Measurements from ENCODE around the gene KNOP1.
"Not testable (repeated sequence)": the region's sequence is repeated elsewhere in the genome, so short reads cannot be mapped to it uniquely, and the experiment has no call there.

KNOP1 gene

GRCh38 chr16:19741354-19741753, 23.3 kb upstream of the KNOP1 start:
- no peak for DNase-seq

DNA sequence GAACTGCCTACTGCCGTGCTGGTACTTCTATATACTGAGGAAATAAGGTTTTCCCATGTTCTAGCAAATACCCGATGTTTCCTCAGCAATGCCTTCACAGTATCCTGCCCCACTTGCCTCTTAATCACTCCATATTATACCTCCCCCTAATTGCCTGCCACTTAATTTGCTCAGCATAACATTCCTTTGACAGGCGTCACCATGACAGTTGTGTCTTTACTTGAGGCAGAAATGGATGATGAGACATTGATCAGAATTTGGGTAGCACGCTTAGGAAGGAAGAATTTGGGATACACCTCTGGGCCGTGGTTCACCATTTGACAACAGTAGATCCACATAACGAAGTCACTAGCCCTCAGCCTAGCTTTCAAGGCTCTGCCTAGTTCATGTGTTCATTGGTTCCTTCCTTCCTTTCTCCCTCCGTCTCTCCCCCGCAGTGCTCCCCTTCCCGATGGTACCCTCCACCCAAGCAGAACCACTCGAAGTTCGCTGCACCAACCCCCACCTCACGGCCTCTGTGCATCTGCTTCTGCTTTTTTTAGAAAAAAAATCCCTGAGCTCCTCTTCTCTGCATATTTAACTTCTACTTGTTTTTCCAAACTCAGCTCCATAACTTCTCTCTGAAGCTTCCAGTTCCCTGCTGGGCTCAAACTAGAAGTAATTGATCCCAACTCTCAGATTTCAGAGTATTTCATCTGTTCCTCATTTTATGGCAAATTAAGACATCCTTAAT, 19.4 kb upstream of the KNOP1 start:
- DNase-seq = no peak

- no peak for DNase-seq
Measured at GRCh38 chr16:19735074-19735867, 17.2 kb upstream of the KNOP1 start.

DNA sequence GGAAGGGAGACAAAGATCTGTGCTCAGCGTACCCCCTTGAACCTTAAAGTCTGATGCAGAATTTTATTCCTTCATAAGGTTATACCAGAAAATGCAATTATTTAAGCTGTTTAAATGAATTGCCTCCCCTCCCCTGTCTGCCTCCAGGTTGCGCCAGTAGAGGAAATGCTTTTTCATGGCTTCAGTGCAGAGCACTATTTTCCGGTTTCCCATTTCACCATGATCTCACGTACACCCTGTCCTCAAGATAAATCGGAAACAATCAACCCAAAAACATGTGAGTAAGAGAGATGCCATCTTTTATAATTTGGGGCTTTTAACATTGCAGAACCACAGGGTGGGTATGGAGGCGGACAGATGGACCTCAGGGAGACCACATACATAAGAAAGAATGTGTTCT, 15.5 kb upstream of the KNOP1 start:
- DNase-seq = no peak

- DNase-seq = no peak
Measured at GRCh38 chr16:19728636-19728965, 10.6 kb upstream of the KNOP1 start.

- no peak for DNase-seq
Measured at GRCh38 chr16:19722981-19723380, 5.0 kb upstream of the KNOP1 start.

GRCh38 chr16:19722269-19722952, 4.4 kb upstream of the KNOP1 start:
- no peak for DNase-seq

- no peak for DNase-seq
Measured at GRCh38 chr16:19718624-19718965, 568 bp upstream of the KNOP1 start.

- peak; percentile 5 for DNase-seq
Measured at GRCh38 chr16:19717314-19717713, 713 bp downstream of the KNOP1 start.

DNA sequence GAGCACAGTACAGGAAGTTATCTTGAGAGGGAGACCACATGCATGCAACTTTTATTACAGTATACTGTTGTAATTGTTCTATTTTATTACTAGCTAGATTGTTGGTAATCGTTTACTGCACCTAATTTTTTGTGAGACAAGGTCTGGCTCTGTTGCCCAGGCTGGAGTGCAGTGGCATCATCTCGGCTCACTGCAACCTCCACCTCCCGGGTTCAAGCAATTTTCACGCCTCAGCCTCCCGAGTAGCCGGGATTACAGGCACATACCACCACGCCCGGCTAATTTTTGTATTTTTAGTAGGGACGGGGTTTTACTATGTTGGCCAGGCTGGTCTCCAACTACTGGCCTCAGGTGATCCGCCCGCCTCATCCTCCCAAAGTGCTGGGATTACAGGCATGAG, 1.3 kb downstream of the KNOP1 start:
- not testable (repeated sequence) for DNase-seq

DNA sequence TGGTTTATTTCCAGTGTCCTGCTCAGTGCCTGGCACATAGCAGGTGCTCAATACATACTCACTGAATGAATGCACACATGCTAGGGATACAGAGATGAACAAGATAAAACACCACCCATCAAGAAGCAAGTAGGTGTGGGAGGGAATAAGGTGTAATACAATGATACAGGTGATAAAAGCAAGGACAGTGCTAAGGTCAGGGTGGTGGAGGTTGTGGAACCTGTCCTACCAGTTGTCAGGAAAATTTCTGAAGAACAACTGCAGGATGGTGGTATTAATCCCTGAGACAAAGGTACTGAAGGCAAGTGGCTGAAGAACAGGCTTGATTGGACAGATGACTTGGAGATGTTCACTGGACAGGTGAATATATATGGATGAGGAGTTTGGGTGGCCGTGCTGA, 1.8 kb downstream of the KNOP1 start:
- no peak for DNase-seq

DNA sequence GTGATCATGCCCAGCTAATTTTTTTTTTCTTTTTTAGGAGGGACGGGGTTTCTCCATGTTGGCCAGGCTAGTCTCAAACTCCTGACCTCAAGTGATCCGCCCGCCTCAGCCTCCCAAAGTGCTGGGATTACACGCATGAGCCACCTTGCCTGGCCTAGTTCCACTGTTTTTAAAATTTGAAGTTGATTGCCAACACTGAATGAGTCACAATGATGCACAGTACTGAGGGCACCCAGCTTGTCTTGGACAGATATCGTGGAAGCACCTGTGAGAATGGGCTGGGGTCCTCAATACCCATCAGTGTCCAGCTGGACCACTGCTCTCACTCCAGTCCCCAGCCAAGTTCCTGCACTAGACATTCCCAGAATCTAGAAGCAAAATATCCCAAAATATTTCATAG, 2.5 kb downstream of the KNOP1 start:
- DNase-seq = no peak

DNA sequence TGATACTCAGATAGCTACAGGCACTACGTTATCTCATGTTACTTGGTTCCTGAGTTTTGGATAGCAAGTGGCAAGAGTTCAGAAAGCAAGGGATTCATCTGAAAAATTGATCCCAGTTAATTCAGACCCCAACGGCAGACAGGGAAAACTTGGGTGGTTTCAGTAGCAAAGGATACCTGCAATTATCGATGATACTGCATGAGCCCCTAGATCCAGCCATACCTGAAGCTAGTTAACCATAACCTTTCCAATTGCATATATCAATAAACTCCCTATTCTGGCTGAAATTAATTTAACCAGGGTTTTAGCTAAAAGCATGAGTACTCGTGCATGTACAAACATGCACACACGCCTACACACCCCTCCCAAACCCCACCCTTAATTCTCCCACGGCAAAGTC, 4.3 kb downstream of the KNOP1 start:
- no peak for DNase-seq

DNA sequence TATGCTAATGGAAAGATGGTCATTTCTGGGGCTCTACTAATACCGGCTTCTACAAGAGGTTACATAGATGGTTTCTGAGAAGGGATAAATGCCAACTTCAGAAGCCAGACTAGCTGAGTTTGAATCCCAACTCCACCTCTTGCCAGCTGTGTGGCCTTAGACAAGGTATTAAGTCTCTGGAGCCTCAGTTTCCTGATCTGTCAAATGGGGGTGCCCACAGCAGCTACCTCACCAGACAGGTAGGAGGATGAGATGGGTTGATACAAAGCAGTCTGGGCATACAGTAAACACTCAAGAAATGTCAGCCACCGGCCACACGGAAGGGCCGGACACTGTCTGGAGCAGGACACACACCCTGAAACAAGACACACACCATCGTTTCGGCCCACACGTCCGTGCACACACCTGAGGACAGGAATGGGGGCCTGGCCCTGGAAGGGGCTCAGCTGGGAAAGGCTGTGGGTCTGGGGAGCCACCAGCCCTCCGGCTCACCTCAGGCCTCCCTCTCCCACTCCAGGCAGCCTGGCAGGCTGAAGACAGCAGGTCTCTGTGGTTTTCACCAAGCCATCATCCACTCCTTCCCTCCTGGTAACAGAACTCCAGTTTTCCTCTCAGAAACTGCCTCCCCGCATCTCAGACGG, 5.5 kb downstream of the KNOP1 start:
- no peak for DNase-seq

GRCh38 chr16:19711643-19712042, 6.4 kb downstream of the KNOP1 start:
- DNase-seq = no peak

GRCh38 chr16:19710991-19711545, 7.0 kb downstream of the KNOP1 start:
- DNase-seq = no peak

DNA sequence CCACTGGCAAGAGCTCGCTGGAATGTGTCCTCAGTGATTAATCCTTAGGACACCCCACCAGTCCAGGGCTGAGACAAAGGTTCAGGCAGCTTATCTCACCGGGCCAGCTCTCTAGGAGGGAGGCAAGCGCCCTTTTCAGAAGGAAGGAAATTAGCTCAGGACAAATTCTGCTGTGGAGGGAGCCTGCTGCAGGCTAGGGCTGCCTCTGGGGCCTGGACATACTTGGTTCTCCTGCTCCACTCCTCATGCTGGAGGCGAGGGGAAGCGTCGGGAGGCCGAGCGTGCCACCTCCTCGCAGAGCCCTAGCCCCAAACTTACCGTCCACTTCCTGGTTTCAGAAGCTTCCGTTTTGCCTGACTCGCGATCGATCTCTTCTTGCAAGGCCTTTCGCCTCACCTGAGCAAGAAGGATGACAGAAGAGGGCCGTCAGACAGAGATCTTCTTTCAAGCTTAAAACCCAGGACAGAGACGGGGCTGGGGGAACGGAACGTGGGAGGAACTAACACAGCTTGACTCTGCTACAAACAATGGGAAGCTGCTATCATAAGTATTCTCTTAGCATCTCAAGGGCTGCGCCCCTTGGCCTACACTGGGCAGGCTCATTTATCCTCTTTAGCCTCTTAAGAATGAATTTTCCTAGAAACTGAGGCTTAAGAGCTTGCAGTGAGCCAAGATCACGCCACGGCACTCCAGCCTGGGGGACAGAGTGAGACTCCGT, 7.7 kb downstream of the KNOP1 start:
- no peak for DNase-seq

- DNase-seq = no peak
Measured at GRCh38 chr16:19709381-19710136, 8.5 kb downstream of the KNOP1 start.

DNA sequence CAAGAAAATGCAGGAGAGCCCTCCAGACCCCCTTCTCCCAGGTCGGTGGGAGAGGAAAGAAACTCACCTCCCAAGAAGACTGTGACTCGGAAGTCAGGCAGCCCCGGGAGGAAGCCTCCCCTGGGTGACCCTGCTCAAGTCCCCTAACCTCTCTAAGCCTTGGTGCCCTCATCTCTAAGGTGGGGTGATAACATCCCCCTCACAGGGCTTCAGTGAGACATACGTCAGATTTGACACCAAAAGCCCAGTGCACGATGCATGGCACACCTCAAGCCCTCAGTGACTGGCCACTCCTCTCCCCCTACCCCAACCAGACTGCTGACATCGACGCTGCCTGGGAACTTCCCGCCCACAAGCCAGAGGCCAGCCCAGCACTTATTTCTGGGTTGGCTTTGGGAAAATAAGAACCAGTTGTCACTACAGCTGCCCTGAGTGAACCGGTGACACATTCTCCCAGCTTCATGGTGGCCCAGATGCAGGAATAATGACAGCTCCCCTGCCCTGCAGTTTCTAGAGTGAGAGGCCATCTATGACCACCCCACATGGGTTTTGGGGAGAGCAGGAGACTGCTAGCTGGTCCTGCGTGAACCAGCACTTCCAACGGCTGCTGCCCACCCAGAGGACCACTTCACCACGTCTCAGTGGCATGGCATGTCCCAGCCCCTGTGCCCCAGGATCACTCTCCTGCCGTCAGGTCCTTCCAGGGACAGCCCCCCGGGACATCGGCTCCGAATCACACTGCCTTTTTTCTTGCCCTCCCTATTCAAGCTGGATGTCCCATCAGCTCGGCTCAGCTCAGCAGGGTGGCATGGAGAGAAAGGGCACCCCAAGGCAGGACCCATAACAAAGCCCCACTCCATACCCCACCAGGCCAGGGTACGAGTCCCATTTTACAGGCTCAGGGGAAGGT, 9.5 kb downstream of the KNOP1 start:
- DNase-seq = no peak

GRCh38 chr16:19707569-19708295, 10.3 kb downstream of the KNOP1 start:
- DNase-seq = no peak

Measured in activated CD4-positive, alpha-beta T cell treated with anti-CD3 and anti-CD28 coated beads, Interleukin-2, Interleukin-6, amounts not matched to agents 100 ng/mL and 50 ng/mL, durations not matched to agents 16 hours and 8 hours (primary cell).